Heart right ventricle (tissue), 16 donors: ENCODE data around the gene MAGEA2. TPM values are rescaled to one million over a fixed set of nuclear protein-coding genes. Genes with fewer than 3 reads are reported as not detected.
"Not testable (repeated sequence)": the region's sequence is repeated elsewhere in the genome, so short reads cannot be mapped to it uniquely, and the experiment has no call there.

Source experiments
- ATAC-seq, 8 donors: fragments of 200-7000 bp; cut with Tn5 transposase; one replicate each; pipeline ENCODE4 v1.9.1; 2020; ENCODE audit warnings: mild to moderate bottlenecking in 8 of 8, moderate library complexity in 8 of 8, moderate number of reproducible peaks in 1 of 8
- DNase-seq, 2 donors: peaks; one replicate each; pipeline ENCODE4 v3.0.0-alpha.2; 2020
- H3K27ac ChIP-seq, 10 donors: fragments of 200-600 bp; sonication (generic) in 2 of 10; one replicate each; pipeline versions ENCODE4 v1.5.0 to v1.8.0; 2020 to 2022; ENCODE audit warnings: mild to moderate bottlenecking in 3 of 10
- H3K27me3 ChIP-seq, 7 donors: fragments of 200-600 bp; one replicate each; pipeline ENCODE4 v1.8.0; 2021 to 2022; ENCODE audit warnings: mild to moderate bottlenecking in 2 of 7
- H3K36me3 ChIP-seq, 9 donors: fragments of 200-600 bp; sonication (generic) in 1 of 9; one replicate each; pipeline versions ENCODE4 v1.5.0 to v1.8.0; 2020 to 2022; ENCODE audit warnings: mild to moderate bottlenecking in 2 of 9
- H3K4me1 ChIP-seq, 9 donors: fragments of 200-600 bp; sonication (generic) in 1 of 9; one replicate each; pipeline versions ENCODE4 v1.5.0 to v1.8.0; 2020 to 2022; ENCODE audit warnings: mild to moderate bottlenecking in 4 of 9
- H3K4me3 ChIP-seq, 10 donors: fragments of 200-600 bp; sonication (generic) in 2 of 10; one replicate each; pipeline versions ENCODE4 v1.5.0 to v1.8.0; 2020 to 2022; ENCODE audit warnings: mild to moderate bottlenecking in 7 of 10, moderate library complexity in 2 of 10
- H3K9me3 ChIP-seq, 11 donors: fragments of 200-600 bp in 10 of 11; sonication (generic) in 2 of 11; one replicate each; pipeline versions ENCODE4 v1.5.0 to v1.8.0; 2013 to 2022; ENCODE audit warnings: mild to moderate bottlenecking in 2 of 11, control low read depth in 1 of 11, moderate library complexity in 1 of 11
- WGBS, 2 donors: extraction: QIAGEN DNeasy Blood & Tissue Kit; methylation state at CpG; one replicate each; pipeline ENCODE4 v1.1.7; 2013; ENCODE audit warnings: inconsistent platforms in 1 of 2; 5-methylcytosine and 5-hydroxymethylcytosine counted together
- intact Hi-C, 10 donors: fragments of 100-400 bp; cut with DNase I; formaldehyde crosslinking; loops; one replicate each; pipeline versions ENCODE4 v1.11.1 to v1.14.2; 2022
- polyA plus RNA-seq, 2 donors: library from polyadenylated mRNA; stranded (reverse); fragments of 200-250 nt; gene quantifications; one replicate each; pipeline ENCODE4 v1.2.3, GENCODE V29; 2013
- total RNA-seq, 10 donors: library from RNA; stranded (reverse); fragmentation: NEBNext Ultra II Directional in 3 of 10; extraction: Animal tissue kit (Norgen Biotek cat#: 25700) in 3 of 10; gene quantifications; one replicate each; pipeline versions ENCODE4 v1.2.1 to v1.2.4, GENCODE V29; 2021 to 2023
- TF ChIP-seq, protein P1 (sequence below), 9 donors: fragments of 200-600 bp; sonication (generic) in 2 of 9; IDR thresholded peaks; one replicate each; pipeline versions ENCODE4 v1.5.0 to v1.8.0; 2021 to 2022; ENCODE audit warnings: antibody characterized with exemption in 9 of 9, mild to moderate bottlenecking in 5 of 9, moderate library complexity in 1 of 9
- donor health status: Arrhythmogenic right ventricular cardiomyopathy.
- donor health status: ischemic (EF 13 %, LVEDD 7.1; RV severe dilation, severe dysfunction).
- donor health status: healthy with polysubstance abuse.
- donor health status: DM: no; HTN: yes; CAD: no.
- donor health status: DM: no; HTN: no; CAD: no.
- donor health status: ischemic (EF 25% LVEDD 6.9; RV normal size, moderate dysfunction).
- donor health status: ischemic (EF 25% LVEDD 5.7; RV mildly dilated, moderate dysfunction).
- donor health status: healthy.
- donor health status: DM: yes; HTN: yes; CAD: no.
- donor health status: Ischemic cardiomyopathy.
- donor health status: ischemic (EF 35%, LVEDD 5.7; RV mildly dilated, moderate dysfunction).
- donor health status: nonischemic (EF 11% LVEDD 7.7; RV severe dilation, severe dysfunction).
- donor health status: DM: yes; HTN: yes; CAD: no.
- donor health status: PGD.
- donor health status: ischemic (EF 29% LVEDD 5.4; RV normal size, mild dysfunction).
- donor health status: nonischemic (EF 23%, LVEDD 6.1; RV moderate dilation, normal function).

Gene MAGEA2
- total and polyA plus RNA-seq, 12 donors = not detected

DNA sequence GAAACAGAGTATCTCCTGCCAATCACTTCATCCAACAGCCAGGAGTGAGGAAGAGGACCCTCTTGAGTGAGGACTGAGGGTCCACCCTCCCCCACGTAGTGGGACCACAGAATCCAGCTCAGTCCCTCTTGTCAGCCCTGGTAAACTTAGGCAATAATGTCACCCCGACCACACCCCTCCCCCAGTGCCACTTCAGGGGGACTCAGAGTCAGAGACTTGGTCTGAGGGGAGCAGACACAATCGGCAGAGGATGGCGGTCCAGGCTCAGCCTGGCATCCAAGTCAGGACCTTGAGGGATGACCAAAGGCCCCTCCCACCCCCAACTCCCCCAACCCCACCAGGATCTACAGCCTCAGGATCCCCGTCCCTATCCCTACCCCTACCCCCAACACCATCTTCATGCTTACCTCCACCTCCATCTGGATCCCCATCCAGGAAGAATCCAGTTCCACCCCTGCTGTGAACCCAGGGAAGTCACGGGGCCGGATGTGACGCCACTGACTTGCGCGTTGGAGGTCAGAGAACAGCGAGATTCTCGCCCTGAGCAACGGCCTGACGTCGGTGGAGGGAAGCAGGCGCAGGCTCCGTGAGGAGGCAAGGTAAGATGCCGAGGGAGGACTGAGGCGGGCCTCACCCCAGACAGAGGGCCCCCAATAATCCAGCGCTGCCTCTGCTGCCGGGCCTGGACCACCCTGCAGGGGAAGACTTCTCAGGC is 20.2 kb downstream of the MAGEA2 start, which contains the start of the genes CSAG1 and MAGEA12:
Gene CSAG1 (minus strand): TSS at position 461 of the 715 bp plus-strand sequence. CDS start 1,261 bp downstream, outside the sequence.
Gene MAGEA12 (plus strand): TSS at position 497 of the 715 bp plus-strand sequence. CDS start 2,405 bp downstream, outside the sequence.
- DNase-seq = no peak
- Histone ChIP-seq H3K4me1 (no peaks in the 10 kb centered on the region), H3K9me3 (no peaks in the 10 kb centered on the region), H3K4me3 (no peak within 1 kb of the TSS), H3K27me3 (no peaks in the 10 kb centered on the region), H3K27ac (no peak within 1 kb of the TSS), H3K36me3 (no peaks in the 10 kb centered on the region)
- ATAC-seq = no peak
- WGBS, 2 donors = 87 to 94% methylated on average over 17 to 18 of the region's 21 CpGs
- intact Hi-C loops = loop anchor here in 1 of 10 donors (10.0 kb wide), 1 partner anchor 1539 kb away; no protein-coding TSS in a partner anchor
- TF ChIP-seq, protein P1, sequence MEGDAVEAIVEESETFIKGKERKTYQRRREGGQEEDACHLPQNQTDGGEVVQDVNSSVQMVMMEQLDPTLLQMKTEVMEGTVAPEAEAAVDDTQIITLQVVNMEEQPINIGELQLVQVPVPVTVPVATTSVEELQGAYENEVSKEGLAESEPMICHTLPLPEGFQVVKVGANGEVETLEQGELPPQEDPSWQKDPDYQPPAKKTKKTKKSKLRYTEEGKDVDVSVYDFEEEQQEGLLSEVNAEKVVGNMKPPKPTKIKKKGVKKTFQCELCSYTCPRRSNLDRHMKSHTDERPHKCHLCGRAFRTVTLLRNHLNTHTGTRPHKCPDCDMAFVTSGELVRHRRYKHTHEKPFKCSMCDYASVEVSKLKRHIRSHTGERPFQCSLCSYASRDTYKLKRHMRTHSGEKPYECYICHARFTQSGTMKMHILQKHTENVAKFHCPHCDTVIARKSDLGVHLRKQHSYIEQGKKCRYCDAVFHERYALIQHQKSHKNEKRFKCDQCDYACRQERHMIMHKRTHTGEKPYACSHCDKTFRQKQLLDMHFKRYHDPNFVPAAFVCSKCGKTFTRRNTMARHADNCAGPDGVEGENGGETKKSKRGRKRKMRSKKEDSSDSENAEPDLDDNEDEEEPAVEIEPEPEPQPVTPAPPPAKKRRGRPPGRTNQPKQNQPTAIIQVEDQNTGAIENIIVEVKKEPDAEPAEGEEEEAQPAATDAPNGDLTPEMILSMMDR (IDR thresholded peaks at IDR 0.05) = no peak

DNA sequence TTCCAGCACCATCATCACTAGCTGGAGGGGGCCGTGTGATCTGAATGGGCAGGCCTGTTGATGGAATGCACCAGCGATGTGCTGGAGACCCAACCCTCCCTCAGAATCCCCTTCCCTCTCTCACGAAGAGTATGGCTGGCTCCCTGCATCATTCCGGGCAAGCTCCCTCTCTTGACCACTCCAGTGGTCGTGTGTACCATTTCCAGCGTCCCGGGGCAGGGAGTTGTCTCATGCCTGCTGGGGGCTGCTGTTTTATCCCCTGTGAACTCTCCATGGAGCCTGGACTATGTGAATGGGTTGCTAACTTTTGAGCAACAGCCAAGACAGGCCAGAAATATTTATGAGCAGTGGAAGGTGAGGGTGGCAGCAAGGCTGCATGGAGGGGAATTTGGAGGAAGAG is 28.2 kb downstream of the MAGEA2 start:
- TF ChIP-seq, protein P1 (IDR thresholded peaks at IDR 0.05) = no peak
- H3K27me3 ChIP-seq = no peaks in the 10 kb centered on the region
- H3K4me1 ChIP-seq = no peaks in the 10 kb centered on the region
- no peak overlapping the region for H3K27ac ChIP-seq
- intact Hi-C loops = no loop called here
- H3K4me3 ChIP-seq = no peak overlapping the region
- 65 to 66% methylated on average over 7 of the region's 7 CpGs for WGBS, 2 donors
- DNase-seq = no peak
- no peak for ATAC-seq
- no peaks in the 10 kb centered on the region for H3K36me3 ChIP-seq
- no peaks in the 10 kb centered on the region for H3K9me3 ChIP-seq

DNA sequence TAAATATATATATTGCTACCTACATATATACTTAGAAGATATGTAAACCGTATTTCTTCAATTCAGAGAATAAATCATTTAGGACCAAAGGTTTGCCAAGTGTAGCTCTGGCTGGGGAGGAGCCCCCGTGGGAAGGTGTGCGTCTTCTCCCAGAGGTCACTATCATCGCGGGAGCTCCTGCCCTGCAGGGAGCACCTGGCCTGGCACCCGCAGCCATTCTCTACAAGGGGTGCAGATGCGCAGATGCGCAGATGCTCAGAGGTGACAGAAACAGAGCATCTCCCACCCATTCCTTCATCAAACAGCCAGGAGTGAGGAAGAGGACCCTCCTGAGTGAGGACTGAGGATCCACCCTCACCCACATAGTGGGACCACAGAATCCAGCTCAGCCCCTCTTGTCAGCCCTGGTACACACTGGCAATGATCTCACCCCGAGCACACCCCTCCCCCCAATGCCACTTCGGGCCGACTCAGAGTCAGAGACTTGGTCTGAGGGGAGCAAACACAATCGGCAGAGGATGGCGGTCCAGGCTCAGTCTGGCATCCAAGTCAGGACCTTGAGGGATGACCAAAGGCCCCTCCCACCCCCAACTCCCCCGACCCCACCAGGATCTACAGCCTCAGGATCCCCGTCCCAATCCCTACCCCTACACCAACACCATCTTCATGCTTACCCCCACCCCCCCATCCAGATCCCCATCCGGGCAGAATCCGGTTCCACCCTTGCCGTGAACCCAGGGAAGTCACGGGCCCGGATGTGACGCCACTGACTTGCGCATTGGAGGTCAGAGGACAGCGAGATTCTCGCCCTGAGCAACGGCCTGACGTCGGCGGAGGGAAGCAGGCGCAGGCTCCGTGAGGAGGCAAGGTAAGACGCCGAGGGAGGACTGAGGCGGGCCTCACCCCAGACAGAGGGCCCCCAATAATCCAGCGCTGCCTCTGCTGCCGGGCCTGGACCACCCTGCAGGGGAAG is 39.5 kb downstream of the MAGEA2 start, which contains the start of gene MAGEA2B:
Gene MAGEA2B (plus strand): TSS at position 814 of the 973 bp plus-strand sequence. CDS start 2,479 bp downstream, outside the sequence.
- whole genome bisulfite sequencing, 2 donors = no CpG with 5 or more reads among the region's 35 CpGs
- DNase-seq, H3K27ac ChIP-seq, H3K36me3 ChIP-seq, ATAC-seq, H3K4me3 ChIP-seq, H3K27me3 ChIP-seq, intact Hi-C loops, H3K4me1 ChIP-seq, H3K9me3 ChIP-seq: not testable (repeated sequence)

DNA sequence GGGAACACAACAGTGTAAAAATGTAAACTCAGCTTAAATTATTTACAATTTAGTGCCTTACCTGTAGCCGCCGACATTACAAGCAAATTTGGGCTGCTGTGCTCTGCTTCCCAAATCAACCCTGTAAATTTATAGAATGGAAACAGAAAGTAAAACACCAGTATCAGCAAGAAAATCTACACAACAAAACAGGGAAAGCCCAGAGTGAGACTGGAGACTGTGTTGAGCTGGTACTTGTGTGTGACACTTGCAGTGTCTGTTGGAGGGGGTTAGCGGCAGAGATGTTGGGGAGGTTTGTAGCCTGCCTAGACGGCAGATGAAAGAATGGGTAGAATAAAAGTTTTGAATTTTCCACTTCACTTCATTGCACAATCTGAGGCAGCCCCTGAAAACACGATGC is 40.4 kb downstream of the MAGEA2 start:
- intact Hi-C loops, ATAC-seq, H3K36me3 ChIP-seq, H3K27me3 ChIP-seq, H3K27ac ChIP-seq, H3K4me3 ChIP-seq, H3K9me3 ChIP-seq, H3K4me1 ChIP-seq, DNase-seq: not testable (repeated sequence)
- no CpG with 5 or more reads among the region's 5 CpGs for WGBS, 2 donors

DNA sequence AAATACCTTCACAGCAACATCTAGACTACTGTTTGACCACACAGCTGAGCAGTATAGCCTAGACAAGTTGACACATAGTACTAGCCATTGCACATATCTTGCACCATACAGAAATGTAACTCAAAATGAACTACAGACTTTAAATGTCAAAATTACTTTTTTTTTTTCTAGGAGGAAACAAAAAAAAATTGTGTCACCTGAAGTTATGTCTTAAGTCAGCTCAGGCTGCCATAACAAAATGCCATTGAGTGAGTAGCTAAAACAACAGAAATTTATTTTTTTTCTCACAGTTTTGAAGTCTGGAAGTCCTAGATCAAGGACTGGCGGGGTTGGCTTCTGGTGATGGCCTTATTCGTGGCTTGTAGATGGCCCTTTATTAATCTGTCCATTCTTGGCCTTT is 44.5 kb downstream of the MAGEA2 start, which contains the start of gene CSAG2:
Gene CSAG2 (minus strand): TSS at position 101 of the 400 bp plus-strand sequence. CDS start 161 bp downstream, outside the sequence.
- DNase-seq, H3K9me3 ChIP-seq, H3K4me1 ChIP-seq, intact Hi-C loops, H3K36me3 ChIP-seq, H3K4me3 ChIP-seq, H3K27me3 ChIP-seq, ATAC-seq, H3K27ac ChIP-seq: not testable (repeated sequence)
- no CpG with 5 or more reads among the region's 2 CpGs for WGBS, 2 donors

DNA sequence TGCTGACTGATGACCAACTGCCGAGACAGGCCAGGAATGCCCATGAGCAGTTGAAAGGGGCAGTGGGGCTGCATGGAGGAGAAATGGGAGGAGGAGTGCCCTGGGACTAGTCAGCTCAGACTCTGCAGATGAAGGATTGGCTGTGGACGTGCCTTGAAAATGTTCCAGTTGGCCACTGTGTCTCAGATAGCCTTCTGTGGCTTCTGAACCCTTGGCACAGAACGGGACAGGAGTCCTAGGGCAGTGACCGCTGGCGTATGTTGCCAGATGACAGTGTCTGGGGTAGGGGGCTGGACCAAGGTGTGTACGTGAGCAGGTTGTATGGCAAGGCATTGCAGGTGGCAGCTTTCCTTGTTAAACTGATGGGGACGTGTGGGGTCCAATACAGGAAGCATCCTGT is 47.1 kb downstream of the MAGEA2 start:
- H3K4me1 ChIP-seq, intact Hi-C loops, H3K36me3 ChIP-seq, H3K9me3 ChIP-seq, H3K27me3 ChIP-seq, DNase-seq, H3K27ac ChIP-seq, H3K4me3 ChIP-seq: not testable (repeated sequence)
- 83 to 100% methylated on average over 1 to 3 of the region's 7 CpGs for WGBS, 2 donors
- ATAC-seq = peak in 3 of 8 donors; percentile 30 to 58 (median 39)

DNA sequence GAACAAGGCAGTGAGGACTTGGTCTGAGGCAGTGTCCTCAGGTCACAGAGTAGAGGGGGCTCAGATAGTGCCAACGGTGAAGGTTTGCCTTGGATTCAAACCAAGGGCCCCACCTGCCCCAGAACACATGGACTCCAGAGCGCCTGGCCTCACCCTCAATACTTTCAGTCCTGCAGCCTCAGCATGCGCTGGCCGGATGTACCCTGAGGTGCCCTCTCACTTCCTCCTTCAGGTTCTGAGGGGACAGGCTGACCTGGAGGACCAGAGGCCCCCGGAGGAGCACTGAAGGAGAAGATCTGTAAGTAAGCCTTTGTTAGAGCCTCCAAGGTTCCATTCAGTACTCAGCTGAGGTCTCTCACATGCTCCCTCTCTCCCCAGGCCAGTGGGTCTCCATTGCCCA is 53.3 kb downstream of the MAGEA2 start:
- H3K27me3 ChIP-seq, DNase-seq, H3K4me3 ChIP-seq, H3K27ac ChIP-seq, H3K4me1 ChIP-seq, H3K36me3 ChIP-seq, H3K9me3 ChIP-seq, ATAC-seq, intact Hi-C loops: not testable (repeated sequence)
- WGBS, 2 donors = 85 to 90% methylated on average over 3 to 4 of the region's 5 CpGs
